UCSD-AML1 (cell line): ENCODE results near the gene RPP25.
A peak's percentile ranks its signal among the peaks of the same experiment; 100 is the strongest.
"Not testable (repeated sequence)": the region's sequence is repeated elsewhere in the genome, so short reads cannot be mapped to it uniquely, and the experiment has no call there.

Experiments
- DNase-seq: peaks from one replicate; lab custom pipeline; 2025; ENCODE audit not compliant: unreplicated experiment; lab: John Stamatoyannopoulos, UW

The RPP25 gene

GRCh38 chr15:74924525-74924924 is 32.0 kb downstream of the RPP25 start:
- no peak for DNase-seq

DNA sequence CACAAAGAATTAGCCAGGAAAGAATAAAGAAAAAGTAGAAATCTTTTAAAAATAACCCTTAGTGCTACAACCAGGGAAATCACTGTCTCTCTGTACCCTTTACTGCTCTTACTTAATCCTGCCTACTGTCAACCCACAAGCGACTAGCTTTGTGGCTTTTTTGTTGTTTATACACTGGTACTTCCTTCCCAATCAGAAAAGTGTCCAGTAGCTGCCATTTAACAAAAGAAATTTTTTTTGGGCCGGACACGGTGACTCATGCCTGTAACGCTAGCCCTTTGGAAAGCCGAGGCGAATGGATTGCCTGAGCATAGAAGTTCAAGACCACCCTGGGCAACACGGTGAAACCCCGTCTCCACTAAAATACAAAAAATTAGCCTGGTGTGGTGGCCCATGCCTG is 36.1 kb downstream of the RPP25 start:
- no peak for DNase-seq

DNA sequence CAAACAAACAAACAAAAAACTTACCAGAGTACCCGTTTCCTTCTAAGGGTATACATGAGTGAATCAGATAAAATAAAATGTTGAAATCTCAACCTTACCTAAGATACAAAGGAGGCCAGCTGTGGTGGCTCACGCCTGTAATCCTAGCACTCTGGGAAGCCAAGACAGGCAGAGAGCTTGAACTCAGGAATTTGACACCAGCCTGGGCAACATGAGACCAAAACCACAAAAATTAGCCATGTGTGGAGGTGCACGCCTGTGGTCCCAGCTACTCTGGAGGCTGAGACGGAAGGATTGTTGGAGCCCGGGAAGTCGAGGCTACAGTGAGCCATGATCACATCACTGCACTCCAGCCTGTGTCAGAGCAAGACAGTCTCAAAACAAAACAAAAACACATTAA is 38.9 kb downstream of the RPP25 start:
- DNase-seq, result no peak

- DNase-seq, result not testable (repeated sequence)
Measured at GRCh38 chr15:74913799-74914198, 42.8 kb downstream of the RPP25 start.

DNA sequence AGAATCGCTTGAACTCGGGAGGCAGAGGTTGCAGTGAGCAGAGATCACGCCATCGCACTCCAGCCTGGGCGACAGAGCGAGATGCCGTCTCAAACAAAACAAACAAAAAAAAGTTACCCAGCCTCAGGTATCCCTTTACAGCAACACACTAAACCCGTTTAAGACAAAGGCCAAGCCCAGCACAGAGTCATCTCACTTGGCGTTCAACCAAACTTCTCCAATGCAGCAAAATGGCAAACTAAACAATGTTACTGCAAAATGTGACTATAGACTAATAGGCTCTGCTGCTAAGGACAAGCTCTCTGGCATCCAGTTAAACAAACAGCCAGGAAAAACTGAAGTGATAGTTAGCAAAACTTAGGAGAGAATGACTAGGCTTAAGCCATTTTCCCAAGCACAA is 43.5 kb downstream of the RPP25 start:
- DNase-seq, result no peak

DNA sequence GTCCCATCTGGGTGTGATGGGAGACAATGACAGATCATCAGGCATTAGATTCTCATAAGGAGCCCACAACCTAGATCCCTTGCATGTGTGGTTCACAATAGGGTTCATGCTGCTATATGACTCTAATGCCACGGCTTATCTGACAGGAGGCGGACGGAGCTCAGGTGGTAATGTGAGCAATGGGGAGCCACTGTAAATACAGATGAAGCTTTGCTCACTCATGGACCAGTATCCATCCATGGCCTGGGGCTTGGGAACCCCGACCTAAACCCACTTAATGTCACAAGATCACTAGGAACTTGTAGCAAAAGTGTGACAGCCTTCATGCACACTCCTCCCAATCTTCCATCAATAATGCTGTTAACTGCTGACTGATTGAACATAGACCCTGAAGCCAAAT is 47.9 kb downstream of the RPP25 start:
- DNase-seq, result no peak

DNA sequence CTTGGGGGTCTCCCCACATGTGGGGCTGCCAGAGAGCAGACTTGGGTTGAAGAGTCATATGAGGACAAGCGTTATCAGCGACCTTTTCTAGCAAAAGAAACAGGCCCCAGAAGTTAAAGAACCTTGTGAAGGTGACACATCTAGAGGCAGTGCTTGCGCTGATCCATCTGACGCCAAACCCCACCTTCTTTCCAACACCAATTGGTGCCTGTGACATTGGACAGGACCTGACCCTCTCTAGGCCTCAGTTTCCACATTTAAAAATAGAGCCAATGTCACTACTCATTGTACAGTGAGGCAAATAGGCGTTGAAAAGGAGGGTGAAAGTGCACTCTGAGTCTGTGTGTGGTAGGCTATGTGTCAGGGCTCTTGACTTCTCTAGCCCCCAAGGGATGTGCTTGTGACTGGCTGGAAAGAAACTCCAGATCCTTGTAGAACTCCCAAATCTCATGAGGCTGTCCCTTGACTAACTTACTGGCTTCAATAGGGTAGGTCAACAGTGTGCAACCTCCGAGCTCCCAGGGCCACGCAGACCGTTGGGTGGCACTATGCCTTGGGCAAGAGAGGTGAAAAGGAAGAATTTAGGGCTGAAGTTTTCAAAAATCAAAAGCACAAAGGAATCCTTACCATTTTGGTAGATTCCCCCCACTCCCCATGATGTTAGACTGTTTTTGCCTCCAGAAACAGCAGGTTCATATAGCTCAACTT is 49.3 kb downstream of the RPP25 start:
- DNase-seq, result no peak

- peak; percentile 87 for DNase-seq
Measured at GRCh38 chr15:74906450-74907162, 50.0 kb downstream of the RPP25 start, which contains the start of gene FAM219B. FAM219B (minus strand) TSS chr15:74906851; CDS start chr15:74906800, 51 bp downstream.

GRCh38 chr15:74906067-74906449 is 50.5 kb downstream of the RPP25 start:
- DNase-seq, result peak; percentile 59
